Mesothelial cell of epicardium (in vitro differentiated cells): Measurements from ENCODE around the gene MEGF11. TPM values are rescaled to one million over a fixed set of nuclear protein-coding genes. Genes with fewer than 3 reads are reported as not detected.

Source experiments
- DNase-seq, 2 experiments: peaks; one replicate each; pipeline ENCODE4 v3.0.0; 2021; ENCODE audit warnings: low spot score in 2 of 2; ENCODE audit not compliant: unreplicated experiment in 2 of 2
- H3K27ac Mint-ChIP-seq: 2 replicates; pipeline ENCODE4 v1.8.0; 2021; ENCODE audit warnings: mixed read lengths
- H3K27me3 Mint-ChIP-seq: 2 replicates; pipeline ENCODE4 v1.8.0; 2021; ENCODE audit warnings: low read depth, mixed read lengths
- H3K36me3 Mint-ChIP-seq: 2 replicates; pipeline ENCODE4 v1.8.0; 2021; ENCODE audit warnings: mixed read lengths
- H3K4me1 Mint-ChIP-seq: 2 replicates; pipeline ENCODE4 v1.8.0; 2021; ENCODE audit warnings: mixed read lengths
- H3K4me3 Mint-ChIP-seq: 2 replicates; pipeline ENCODE4 v1.8.0; 2021; ENCODE audit warnings: mild to moderate bottlenecking, moderate library complexity, mixed read lengths
- H3K9me3 Mint-ChIP-seq: 2 replicates; pipeline ENCODE4 v1.8.0; 2021; ENCODE audit warnings: mixed read lengths
- CTCF ChIP-seq: fragments of 200-600 bp; sonication (generic); IDR thresholded peaks from one replicate; pipeline ENCODE4 v1.5.0; 2021; ENCODE audit warnings: antibody characterized with exemption; ENCODE audit not compliant: unreplicated experiment
- total RNA-seq: library from RNA; stranded (reverse); gene quantifications from 3 replicates; pipeline ENCODE4 v1.2.1, GENCODE V29; 2021

Gene MEGF11
- total RNA-seq, 1 donor from 2014 or later, result 3.7 TPM

GRCh38 chr15:65987100-65987499 lies 266.4 kb downstream of the MEGF11 start:
- no peak for TF ChIP-seq CTCF
- Mint-ChIP-seq H3K4me3 (no peak overlapping the region), H3K27me3 (peaks cover 39% of the 10 kb centered on the region), H3K9me3 (no peaks in the 10 kb centered on the region), H3K36me3 (no peaks in the 10 kb centered on the region), H3K27ac (no peak overlapping the region), H3K4me1 (peaks cover 8% of the 10 kb centered on the region)
- DNase-seq, result no peak

GRCh38 chr15:65986416-65986815 lies 267.1 kb downstream of the MEGF11 start:
- Mint-ChIP-seq H3K27ac (no peak overlapping the region), H3K36me3 (no peaks in the 10 kb centered on the region), H3K27me3 (peaks cover 45% of the 10 kb centered on the region), H3K4me3 (no peak overlapping the region), H3K9me3 (no peaks in the 10 kb centered on the region), H3K4me1 (peaks cover 12% of the 10 kb centered on the region)
- DNase-seq, result no peak
- no peak for TF ChIP-seq CTCF

GRCh38 chr15:65985387-65985786 lies 268.2 kb downstream of the MEGF11 start:
- no peak for DNase-seq
- no peaks in the 10 kb centered on the region for H3K9me3 Mint-ChIP-seq
- peaks cover 52% of the 10 kb centered on the region for H3K27me3 Mint-ChIP-seq
- H3K4me3 Mint-ChIP-seq, result no peak overlapping the region
- H3K4me1 Mint-ChIP-seq, result peaks cover 17% of the 10 kb centered on the region
- no peak overlapping the region for H3K27ac Mint-ChIP-seq
- no peak for TF ChIP-seq CTCF
- H3K36me3 Mint-ChIP-seq, result no peaks in the 10 kb centered on the region

- peak overlapping the region; percentile 35 for H3K4me3 Mint-ChIP-seq
- no peaks in the 10 kb centered on the region for H3K9me3 Mint-ChIP-seq
- TF ChIP-seq CTCF, result no peak
- no peaks in the 10 kb centered on the region for H3K36me3 Mint-ChIP-seq
- peaks cover 56% of the 10 kb centered on the region for H3K27me3 Mint-ChIP-seq
- no peak for DNase-seq
- no peak overlapping the region for H3K27ac Mint-ChIP-seq
- H3K4me1 Mint-ChIP-seq, result peaks cover 17% of the 10 kb centered on the region
Observed at GRCh38 chr15:65982627-65983322, 270.8 kb downstream of the MEGF11 start.

- peak; percentile 34 to 45 for DNase-seq
- no peak overlapping the region for H3K27ac Mint-ChIP-seq
- H3K4me3 Mint-ChIP-seq, result peak overlapping the region; percentile 47
- TF ChIP-seq CTCF, result no peak
- no peaks in the 10 kb centered on the region for H3K36me3 Mint-ChIP-seq
- H3K9me3 Mint-ChIP-seq, result no peaks in the 10 kb centered on the region
- H3K27me3 Mint-ChIP-seq, result peaks cover 56% of the 10 kb centered on the region
- H3K4me1 Mint-ChIP-seq, result peaks cover 17% of the 10 kb centered on the region
Observed at GRCh38 chr15:65981837-65982626, 271.5 kb downstream of the MEGF11 start.
